ENCODE results near the gene NCKAP5. TPM values are rescaled to one million over a fixed set of nuclear protein-coding genes. Genes with fewer than 3 reads are reported as not detected.
A peak's percentile ranks its signal among the peaks of the same experiment; 100 is the strongest.

Gene NCKAP5
- polyA plus RNA-seq, 2 donors, result 2.2 to 3.0 TPM

DNA sequence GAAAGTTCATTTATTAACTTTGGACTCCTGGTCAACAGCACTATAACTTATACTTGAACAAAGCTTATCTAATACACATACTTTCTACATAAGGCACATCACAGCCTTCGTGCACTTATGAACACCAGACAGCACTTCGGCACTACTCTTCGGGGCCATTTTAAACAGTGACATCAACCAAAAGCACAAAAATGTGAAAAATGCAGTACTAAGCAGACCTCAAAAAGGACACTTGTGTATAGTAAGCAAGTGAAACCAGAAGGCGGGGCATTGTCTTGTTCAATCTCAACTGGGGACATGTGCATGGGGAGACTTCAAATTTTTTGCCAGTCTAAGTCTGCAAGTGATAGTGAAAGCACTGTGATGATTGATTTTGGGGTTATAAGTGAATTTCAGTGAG, 163.0 kb downstream of the NCKAP5 start:
- WGBS, 2 donors, result 87 to 89% methylated on average over 4 of the region's 4 CpGs
- no peaks in the 10 kb centered on the region for H3K36me3 ChIP-seq (ENCODE audit: control insufficient read depth in 2 of 2, insufficient read depth in 2 of 2, low read length in 1 of 2)

DNA sequence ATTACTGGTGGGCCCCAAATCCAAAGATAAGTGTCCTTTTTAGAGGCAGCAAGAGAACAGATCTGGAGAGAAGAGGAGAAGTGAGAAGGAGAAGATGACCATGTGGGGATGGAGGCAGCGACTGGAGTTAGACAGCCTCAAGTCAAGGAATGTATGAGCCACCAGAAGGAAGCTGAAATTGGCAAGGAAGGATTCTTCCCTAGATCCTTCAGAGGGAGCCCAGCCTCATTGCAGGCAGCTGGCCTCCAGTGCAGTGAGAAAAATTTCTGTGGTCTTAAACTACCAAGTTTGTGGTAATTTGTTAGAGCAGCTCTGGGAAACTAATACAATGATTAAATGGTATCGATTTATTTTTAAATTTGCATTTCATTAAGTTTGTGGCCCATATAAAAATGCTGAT, 167.9 kb downstream of the NCKAP5 start:
- WGBS, 2 donors, result 91 to 94% methylated on average over 2 of the region's 2 CpGs
- no peaks in the 10 kb centered on the region for H3K9me3 ChIP-seq (ENCODE audit: control insufficient read depth in 2 of 2, insufficient read depth in 1 of 2, low read depth in 1 of 2, low read length in 1 of 2)
- no peaks in the 10 kb centered on the region for H3K27me3 ChIP-seq (ENCODE audit: control insufficient read depth in 1 of 2, insufficient read depth in 2 of 2, low read length in 2 of 2)
- H3K4me3 ChIP-seq (ENCODE audit: low read depth in 1 of 2, low read length in 2 of 2), result no peak overlapping the region
- no peak overlapping the region for H3K27ac ChIP-seq (ENCODE audit: low read depth in 2 of 2, low read length in 1 of 2)
- no peaks in the 10 kb centered on the region for H3K36me3 ChIP-seq (ENCODE audit: control insufficient read depth in 2 of 2, insufficient read depth in 2 of 2, low read length in 1 of 2)
- H3K4me1 ChIP-seq (ENCODE audit: control insufficient read depth in 2 of 2, insufficient read depth in 2 of 2, low read length in 1 of 2), result no peaks in the 10 kb centered on the region

More for the DNA sequence above, 163.0 kb downstream of the NCKAP5 start:
- no peaks in the 10 kb centered on the region for H3K4me1 ChIP-seq (ENCODE audit: control insufficient read depth in 2 of 2, insufficient read depth in 2 of 2, low read length in 1 of 2)
- H3K9me3 ChIP-seq (ENCODE audit: control insufficient read depth in 2 of 2, insufficient read depth in 1 of 2, low read depth in 1 of 2, low read length in 1 of 2), result no peaks in the 10 kb centered on the region
- H3K4me3 ChIP-seq (ENCODE audit: low read depth in 1 of 2, low read length in 2 of 2), result no peak overlapping the region
- no peak overlapping the region for H3K27ac ChIP-seq (ENCODE audit: low read depth in 2 of 2, low read length in 1 of 2)
- H3K27me3 ChIP-seq (ENCODE audit: control insufficient read depth in 1 of 2, insufficient read depth in 2 of 2, low read length in 2 of 2), result no peaks in the 10 kb centered on the region

DNA sequence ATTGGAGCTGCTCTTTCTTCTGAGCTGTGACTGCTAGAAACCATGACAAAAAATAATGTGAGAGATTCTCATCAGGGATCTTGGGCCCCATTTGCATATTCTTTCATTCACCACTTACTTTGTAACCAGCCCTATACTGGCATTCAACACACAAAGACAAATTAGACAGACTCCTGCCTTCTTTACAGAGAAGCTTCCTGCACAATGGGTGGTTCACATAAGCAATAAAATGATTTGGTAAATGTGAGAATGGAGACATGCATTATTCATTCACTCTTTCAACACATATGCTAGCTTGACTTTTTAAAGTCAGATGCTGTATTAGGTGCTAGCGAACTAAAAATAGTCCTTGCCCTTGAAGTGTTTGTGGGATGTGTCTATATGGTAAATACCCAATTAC, 174.4 kb downstream of the NCKAP5 start:
- WGBS, 2 donors, result 71 to 88% methylated on average over 1 of the region's 1 CpG
- Histone ChIP-seq H3K4me1 (ENCODE audit: control insufficient read depth in 2 of 2, insufficient read depth in 2 of 2, low read length in 1 of 2) (peaks cover 0 to 3% of the 10 kb centered on the region in 2 donors), H3K36me3 (ENCODE audit: control insufficient read depth in 2 of 2, insufficient read depth in 2 of 2, low read length in 1 of 2) (no peaks in the 10 kb centered on the region), H3K9me3 (ENCODE audit: control insufficient read depth in 2 of 2, insufficient read depth in 1 of 2, low read depth in 1 of 2, low read length in 1 of 2) (no peaks in the 10 kb centered on the region), H3K27me3 (ENCODE audit: control insufficient read depth in 1 of 2, insufficient read depth in 2 of 2, low read length in 2 of 2) (no peaks in the 10 kb centered on the region), H3K27ac (ENCODE audit: low read depth in 2 of 2, low read length in 1 of 2) (no peak overlapping the region), H3K4me3 (ENCODE audit: low read depth in 1 of 2, low read length in 2 of 2) (no peak overlapping the region)

DNA sequence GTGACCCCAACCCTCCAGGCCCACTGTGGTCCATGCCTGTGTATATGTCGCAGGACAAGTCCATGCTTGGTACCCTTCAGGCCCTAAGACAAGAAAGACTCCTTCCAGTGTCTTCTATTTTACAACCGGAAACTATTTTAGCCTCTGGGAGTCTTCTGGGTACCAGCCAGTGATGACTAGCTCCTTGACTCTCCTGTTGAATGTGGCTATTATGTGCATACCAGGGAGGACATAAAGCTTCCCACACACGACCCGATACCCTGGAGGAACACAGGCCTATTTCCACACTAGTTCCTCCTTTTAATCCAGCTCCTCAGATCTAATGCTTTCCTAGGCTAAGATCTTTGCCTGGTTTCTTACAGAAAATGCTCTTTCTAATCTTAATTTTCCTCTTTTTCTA, 178.1 kb downstream of the NCKAP5 start:
- WGBS, 2 donors, result 49 to 70% methylated on average over 4 of the region's 4 CpGs
- H3K27ac ChIP-seq (ENCODE audit: low read depth in 2 of 2, low read length in 1 of 2), result no peak overlapping the region
- H3K4me1 ChIP-seq (ENCODE audit: control insufficient read depth in 2 of 2, insufficient read depth in 2 of 2, low read length in 1 of 2), result peaks cover 0 to 3% of the 10 kb centered on the region in 2 donors

DNA sequence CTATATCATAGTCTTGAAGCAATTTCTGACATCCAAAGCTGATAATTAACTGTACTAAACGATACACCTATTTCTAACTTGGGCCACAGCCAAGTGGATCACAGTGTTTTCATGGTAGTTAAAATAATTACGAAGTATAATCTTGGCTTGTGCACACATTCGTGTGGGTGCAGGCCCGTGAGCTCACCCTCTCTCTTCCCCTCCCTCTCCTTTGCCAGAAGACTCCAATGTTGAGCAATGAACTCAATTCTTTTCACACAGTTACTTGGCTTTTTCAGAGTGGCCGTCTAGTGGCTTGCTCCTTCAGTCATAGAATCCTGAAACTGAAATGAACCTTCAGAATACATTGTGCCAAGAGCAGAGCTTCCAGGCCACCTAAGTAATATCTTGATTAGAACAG, 178.7 kb downstream of the NCKAP5 start:
- no peaks in the 10 kb centered on the region for H3K9me3 ChIP-seq (ENCODE audit: control insufficient read depth in 2 of 2, insufficient read depth in 1 of 2, low read depth in 1 of 2, low read length in 1 of 2)

More for the DNA sequence above, 178.1 kb downstream of the NCKAP5 start:
- Histone ChIP-seq H3K4me3 (ENCODE audit: low read depth in 1 of 2, low read length in 2 of 2) (no peak overlapping the region), H3K27me3 (ENCODE audit: control insufficient read depth in 1 of 2, insufficient read depth in 2 of 2, low read length in 2 of 2) (no peaks in the 10 kb centered on the region), H3K9me3 (ENCODE audit: control insufficient read depth in 2 of 2, insufficient read depth in 1 of 2, low read depth in 1 of 2, low read length in 1 of 2) (no peaks in the 10 kb centered on the region), H3K36me3 (ENCODE audit: control insufficient read depth in 2 of 2, insufficient read depth in 2 of 2, low read length in 1 of 2) (no peaks in the 10 kb centered on the region)

DNA sequence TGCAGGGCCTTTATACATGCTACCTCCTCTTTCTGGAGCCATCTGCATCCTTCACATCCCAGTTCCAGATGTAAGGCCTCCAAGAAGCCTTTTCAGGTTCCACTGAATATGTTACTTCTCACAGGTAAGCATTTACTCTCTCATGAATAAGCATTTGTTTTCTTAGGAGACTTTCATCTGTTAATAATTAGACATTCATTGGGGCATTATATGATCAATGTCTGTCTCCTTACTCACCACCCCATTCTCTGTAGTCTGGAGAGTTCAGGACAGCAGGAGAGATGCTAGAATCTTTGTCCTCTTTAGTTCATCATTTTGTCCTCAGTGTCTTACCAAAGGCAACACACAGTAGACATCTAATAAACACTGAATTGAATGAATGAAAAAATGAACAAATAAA, 185.7 kb downstream of the NCKAP5 start:
- Histone ChIP-seq H3K27ac (ENCODE audit: low read depth in 2 of 2, low read length in 1 of 2) (no peak overlapping the region), H3K4me3 (ENCODE audit: low read depth in 1 of 2, low read length in 2 of 2) (no peak overlapping the region), H3K36me3 (ENCODE audit: control insufficient read depth in 2 of 2, insufficient read depth in 2 of 2, low read length in 1 of 2) (no peaks in the 10 kb centered on the region), H3K9me3 (ENCODE audit: control insufficient read depth in 2 of 2, insufficient read depth in 1 of 2, low read depth in 1 of 2, low read length in 1 of 2) (no peaks in the 10 kb centered on the region), H3K27me3 (ENCODE audit: control insufficient read depth in 1 of 2, insufficient read depth in 2 of 2, low read length in 2 of 2) (no peaks in the 10 kb centered on the region), H3K4me1 (ENCODE audit: control insufficient read depth in 2 of 2, insufficient read depth in 2 of 2, low read length in 1 of 2) (no peaks in the 10 kb centered on the region)

More for the DNA sequence above, 178.7 kb downstream of the NCKAP5 start:
- H3K4me3 ChIP-seq (ENCODE audit: low read depth in 1 of 2, low read length in 2 of 2), result no peak overlapping the region
- no peaks in the 10 kb centered on the region for H3K27me3 ChIP-seq (ENCODE audit: control insufficient read depth in 1 of 2, insufficient read depth in 2 of 2, low read length in 2 of 2)
- no peaks in the 10 kb centered on the region for H3K36me3 ChIP-seq (ENCODE audit: control insufficient read depth in 2 of 2, insufficient read depth in 2 of 2, low read length in 1 of 2)
- WGBS, 2 donors, result 51% methylated on average over 5 of the region's 5 CpGs
- H3K27ac ChIP-seq (ENCODE audit: low read depth in 2 of 2, low read length in 1 of 2), result no peak overlapping the region
- H3K4me1 ChIP-seq (ENCODE audit: control insufficient read depth in 2 of 2, insufficient read depth in 2 of 2, low read length in 1 of 2), result peaks cover 0 to 3% of the 10 kb centered on the region in 2 donors

DNA sequence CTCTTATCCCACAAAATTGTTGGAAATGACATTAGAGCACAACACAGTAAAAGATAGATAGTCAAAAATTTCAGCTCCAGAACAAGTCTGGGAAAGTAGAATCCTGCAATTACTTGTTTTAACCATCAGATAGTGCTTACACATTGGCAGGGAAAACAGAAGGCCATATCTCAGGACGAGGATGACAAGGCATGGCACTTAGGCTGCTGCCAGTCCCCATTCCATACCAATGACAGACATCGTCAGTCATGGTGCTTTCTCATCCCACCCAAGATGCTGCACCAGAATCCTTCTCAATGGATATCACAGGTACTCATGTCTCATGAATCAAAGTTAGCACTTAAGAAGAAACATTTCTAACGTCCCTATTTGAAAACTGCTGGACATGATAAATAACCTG, 187.3 kb downstream of the NCKAP5 start:
- WGBS, 2 donors, result 45 to 55% methylated on average over 3 of the region's 3 CpGs
- no peaks in the 10 kb centered on the region for H3K9me3 ChIP-seq (ENCODE audit: control insufficient read depth in 2 of 2, insufficient read depth in 1 of 2, low read depth in 1 of 2, low read length in 1 of 2)
- H3K36me3 ChIP-seq (ENCODE audit: control insufficient read depth in 2 of 2, insufficient read depth in 2 of 2, low read length in 1 of 2), result no peaks in the 10 kb centered on the region
- no peak overlapping the region for H3K4me3 ChIP-seq (ENCODE audit: low read depth in 1 of 2, low read length in 2 of 2)
- H3K27me3 ChIP-seq (ENCODE audit: control insufficient read depth in 1 of 2, insufficient read depth in 2 of 2, low read length in 2 of 2), result no peaks in the 10 kb centered on the region
- H3K27ac ChIP-seq (ENCODE audit: low read depth in 2 of 2, low read length in 1 of 2), result no peak overlapping the region
- H3K4me1 ChIP-seq (ENCODE audit: control insufficient read depth in 2 of 2, insufficient read depth in 2 of 2, low read length in 1 of 2), result no peaks in the 10 kb centered on the region

DNA sequence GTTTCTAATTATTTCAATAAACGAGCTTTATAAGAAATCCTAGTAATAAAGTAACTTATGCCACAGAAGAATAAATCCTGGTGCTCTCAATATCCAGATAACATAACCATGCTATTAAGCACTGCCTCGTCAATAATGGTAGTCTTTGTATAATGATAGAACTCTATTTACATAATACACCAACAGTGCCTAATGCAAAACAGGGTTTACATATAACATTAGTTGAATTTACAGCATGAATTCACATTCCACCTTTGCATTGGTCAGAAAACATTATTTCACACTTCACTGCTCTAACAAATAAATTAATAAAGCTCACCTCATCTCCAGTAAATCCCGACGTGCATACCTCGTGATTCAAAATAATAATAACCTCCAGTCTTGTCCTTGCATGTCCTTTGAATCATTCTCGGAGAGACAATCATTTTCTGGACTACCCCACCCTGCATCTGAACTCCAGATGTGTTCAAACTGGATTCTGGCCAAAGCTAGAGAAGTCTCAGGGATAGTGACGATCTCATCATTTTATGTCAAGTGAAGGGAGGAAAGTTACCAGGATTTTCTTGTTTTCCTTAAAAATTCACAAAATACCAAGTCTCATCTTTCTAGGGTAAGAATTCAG, 189.2 kb downstream of the NCKAP5 start:
- 38 to 58% methylated on average over 7 of the region's 7 CpGs for WGBS, 2 donors
- no peak overlapping the region for H3K27ac ChIP-seq (ENCODE audit: low read depth in 2 of 2, low read length in 1 of 2)

DNA sequence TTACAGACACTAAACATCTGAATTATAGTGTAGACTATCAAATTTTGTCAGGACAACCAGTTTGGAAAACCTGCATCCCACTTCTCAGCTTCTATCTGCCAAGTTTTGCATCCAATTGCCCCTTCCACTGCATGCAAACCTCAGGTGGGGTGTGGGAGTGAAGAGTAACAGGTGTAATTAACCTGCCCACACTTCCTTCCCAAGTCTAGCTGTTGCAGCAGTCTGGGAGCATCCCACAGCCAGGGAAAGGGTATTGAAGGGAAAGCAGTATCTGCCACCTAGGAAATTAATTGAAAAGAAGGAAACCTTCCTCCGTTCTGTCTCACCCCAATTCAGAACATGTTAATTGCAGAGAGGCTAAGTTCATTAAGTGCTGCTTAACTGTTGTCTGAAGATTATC, 189.9 kb downstream of the NCKAP5 start:
- Histone ChIP-seq H3K4me1 (ENCODE audit: control insufficient read depth in 2 of 2, insufficient read depth in 2 of 2, low read length in 1 of 2) (no peaks in the 10 kb centered on the region), H3K36me3 (ENCODE audit: control insufficient read depth in 2 of 2, insufficient read depth in 2 of 2, low read length in 1 of 2) (no peaks in the 10 kb centered on the region), H3K4me3 (ENCODE audit: low read depth in 1 of 2, low read length in 2 of 2) (no peak overlapping the region), H3K27ac (ENCODE audit: low read depth in 2 of 2, low read length in 1 of 2) (no peak overlapping the region), H3K9me3 (ENCODE audit: control insufficient read depth in 2 of 2, insufficient read depth in 1 of 2, low read depth in 1 of 2, low read length in 1 of 2) (peaks cover 0 to 2% of the 10 kb centered on the region in 2 donors), H3K27me3 (ENCODE audit: control insufficient read depth in 1 of 2, insufficient read depth in 2 of 2, low read length in 2 of 2) (no peaks in the 10 kb centered on the region)
- 50 to 71% methylated on average over 1 of the region's 1 CpG for WGBS, 2 donors

More for the DNA sequence above, 189.2 kb downstream of the NCKAP5 start:
- Histone ChIP-seq H3K9me3 (ENCODE audit: control insufficient read depth in 2 of 2, insufficient read depth in 1 of 2, low read depth in 1 of 2, low read length in 1 of 2) (peaks cover 0 to 2% of the 10 kb centered on the region in 2 donors), H3K4me3 (ENCODE audit: low read depth in 1 of 2, low read length in 2 of 2) (no peak overlapping the region), H3K36me3 (ENCODE audit: control insufficient read depth in 2 of 2, insufficient read depth in 2 of 2, low read length in 1 of 2) (no peaks in the 10 kb centered on the region), H3K4me1 (ENCODE audit: control insufficient read depth in 2 of 2, insufficient read depth in 2 of 2, low read length in 1 of 2) (no peaks in the 10 kb centered on the region), H3K27me3 (ENCODE audit: control insufficient read depth in 1 of 2, insufficient read depth in 2 of 2, low read length in 2 of 2) (no peaks in the 10 kb centered on the region)

DNA sequence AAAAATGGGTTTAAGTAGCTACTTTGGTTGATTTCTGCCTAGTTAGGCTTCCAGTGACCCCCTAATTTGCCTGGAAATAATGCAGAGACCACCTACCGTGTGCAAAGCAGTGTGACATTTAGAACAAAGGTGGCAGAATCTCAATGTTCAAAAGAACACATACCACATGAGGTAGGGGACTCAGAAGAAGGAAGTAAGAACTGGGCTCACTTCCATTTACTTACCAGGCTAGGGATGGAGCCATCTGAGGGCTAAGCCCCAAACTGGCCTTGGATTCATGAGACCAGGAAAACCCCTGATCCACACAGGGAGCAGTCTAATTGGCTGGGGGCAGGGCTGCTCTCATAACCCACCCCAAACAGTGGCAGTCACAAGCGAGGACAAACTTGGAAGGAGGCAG, 190.7 kb downstream of the NCKAP5 start:
- peaks cover 0 to 2% of the 10 kb centered on the region in 2 donors for H3K9me3 ChIP-seq (ENCODE audit: control insufficient read depth in 2 of 2, insufficient read depth in 1 of 2, low read depth in 1 of 2, low read length in 1 of 2)
- peak overlapping the region in 1 of 2 donors; percentile 4 for H3K27ac ChIP-seq (ENCODE audit: low read depth in 2 of 2, low read length in 1 of 2)
- no peak overlapping the region for H3K4me3 ChIP-seq (ENCODE audit: low read depth in 1 of 2, low read length in 2 of 2)
- no peaks in the 10 kb centered on the region for H3K27me3 ChIP-seq (ENCODE audit: control insufficient read depth in 1 of 2, insufficient read depth in 2 of 2, low read length in 2 of 2)
- 56 to 67% methylated on average over 2 of the region's 2 CpGs for WGBS, 2 donors
- no peaks in the 10 kb centered on the region for H3K4me1 ChIP-seq (ENCODE audit: control insufficient read depth in 2 of 2, insufficient read depth in 2 of 2, low read length in 1 of 2)
- no peaks in the 10 kb centered on the region for H3K36me3 ChIP-seq (ENCODE audit: control insufficient read depth in 2 of 2, insufficient read depth in 2 of 2, low read length in 1 of 2)

All from esophagus (tissue), 2 donors.